Putamen (tissue), 1 donor: ENCODE results near the gene CNIH1.

ENCODE experiments used
- DNase-seq: peaks from one replicate; pipeline ENCODE4 v3.0.0-alpha.2; 2016; ENCODE audit warnings: low spot score

The CNIH1 gene

DNA sequence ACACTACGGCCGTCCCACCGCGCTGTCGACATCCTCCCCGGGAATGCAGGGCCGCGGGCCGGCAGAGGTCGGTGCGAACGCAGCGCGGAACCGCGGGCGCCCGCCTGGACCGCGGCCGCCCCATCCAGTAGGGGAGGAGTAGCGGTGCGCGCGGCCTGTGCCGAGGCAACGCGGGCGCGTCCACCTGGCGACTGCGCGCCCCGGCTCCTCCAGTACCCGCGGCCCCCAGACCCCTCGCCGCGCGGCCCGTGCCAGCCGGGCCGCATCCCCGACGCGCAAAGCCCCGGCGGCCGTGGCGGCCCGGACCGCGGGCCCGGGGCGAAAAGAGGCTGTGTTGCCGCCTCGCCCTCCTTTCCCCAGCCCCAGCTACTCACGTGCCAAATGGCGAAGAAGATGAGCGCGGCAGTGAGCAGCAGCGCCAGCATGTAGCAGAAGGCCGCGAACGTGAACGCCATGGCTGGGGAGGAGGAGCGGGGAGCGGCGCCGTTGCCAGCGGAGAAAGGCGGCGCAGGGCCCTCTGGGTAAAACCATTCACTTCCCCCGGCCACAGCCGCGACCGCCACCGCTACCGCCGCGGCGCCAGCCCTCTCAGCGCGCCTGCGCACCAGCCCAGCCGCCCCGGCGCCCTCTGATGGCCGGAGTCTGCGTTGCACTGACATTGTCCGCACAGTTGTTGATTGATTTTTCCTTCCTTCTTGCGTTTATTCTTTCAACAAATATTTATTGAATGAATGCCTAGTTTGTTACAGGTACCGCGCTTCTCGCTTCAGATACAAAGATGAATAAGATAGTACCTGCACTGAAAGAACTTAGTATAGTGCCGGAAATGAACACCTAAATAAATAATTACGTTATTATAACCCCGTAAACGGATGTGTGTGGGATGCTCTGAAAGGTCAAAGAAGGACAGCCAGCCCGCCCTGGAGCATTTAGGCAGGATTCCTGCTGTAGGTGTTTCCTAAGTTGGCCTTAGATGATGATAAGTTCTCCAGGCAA, at the start of gene CNIH1:
Gene CNIH1, minus strand, starts transcription at position 502 of the 996 bp plus-strand sequence. Its CDS starts 47 bp downstream, at position 455.
- DNase-seq, result peak; percentile 90

DNA sequence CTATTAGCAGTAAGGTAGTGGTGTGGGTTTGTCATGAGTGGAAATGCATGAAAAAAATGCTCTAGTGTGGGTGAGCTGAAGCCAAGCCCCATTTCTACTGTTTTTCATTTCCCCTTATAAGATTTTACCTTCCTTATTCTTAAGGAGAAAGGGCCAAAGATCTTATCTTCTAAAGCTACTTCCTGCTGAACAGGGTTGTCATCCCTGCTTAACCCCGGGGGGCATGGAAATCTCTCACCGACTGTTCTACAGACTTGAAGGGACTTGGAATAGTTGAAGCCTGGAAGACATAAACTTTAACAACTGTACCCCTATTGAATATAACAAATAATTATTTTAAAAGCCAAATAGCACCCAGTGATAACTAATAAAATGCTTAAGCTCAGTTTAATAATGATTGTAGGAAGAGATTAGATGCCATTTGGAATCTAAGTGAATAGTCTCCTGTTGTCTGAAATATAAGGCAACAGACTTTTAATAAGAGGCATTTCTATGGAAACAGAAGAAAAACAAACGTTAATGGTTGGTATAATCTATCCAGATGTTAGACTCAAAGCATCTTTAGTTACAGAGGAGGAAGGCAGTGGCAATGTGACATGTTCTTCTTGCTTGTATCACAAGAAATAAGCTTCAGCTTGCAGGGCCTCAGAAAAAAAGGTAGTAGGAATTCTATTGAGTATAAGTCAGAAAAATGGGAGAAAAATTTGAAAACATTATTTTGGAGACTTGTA, 49.4 kb upstream of the CNIH1 start:
- DNase-seq, result no peak

DNA sequence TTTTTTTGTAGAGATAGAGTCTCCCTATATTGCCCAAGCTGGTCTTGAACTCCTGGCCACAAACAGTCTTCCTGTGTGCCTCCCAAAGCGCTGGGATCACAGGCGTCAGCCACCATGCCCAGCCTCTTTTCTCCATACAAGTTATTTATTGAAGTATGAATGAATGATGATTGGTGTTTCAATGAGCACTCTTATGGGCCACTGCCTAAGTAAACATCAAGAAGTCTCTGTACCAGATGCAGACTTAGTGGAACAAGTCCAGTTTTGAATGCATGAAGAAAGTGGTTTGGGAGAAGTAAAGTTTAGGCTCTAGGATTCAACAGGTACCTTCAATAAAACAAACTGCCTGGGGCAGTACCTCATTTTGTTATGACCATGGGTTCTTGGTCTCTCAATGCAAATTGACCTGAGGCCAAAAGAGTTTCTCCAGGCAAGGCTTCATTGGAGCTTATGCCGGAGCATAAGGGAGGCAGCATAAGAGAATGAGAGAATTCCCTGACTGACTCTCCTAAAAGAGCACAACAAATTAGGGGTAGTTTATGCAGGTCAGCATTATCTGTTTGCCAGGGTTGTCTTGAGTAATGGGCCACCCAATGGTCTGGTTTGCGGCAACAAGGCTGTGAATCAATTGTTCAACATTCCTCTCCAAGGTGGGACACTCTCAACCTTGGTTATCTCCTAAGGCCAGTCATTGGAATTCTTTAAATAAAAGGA, 48.7 kb upstream of the CNIH1 start:
- no peak for DNase-seq

DNA sequence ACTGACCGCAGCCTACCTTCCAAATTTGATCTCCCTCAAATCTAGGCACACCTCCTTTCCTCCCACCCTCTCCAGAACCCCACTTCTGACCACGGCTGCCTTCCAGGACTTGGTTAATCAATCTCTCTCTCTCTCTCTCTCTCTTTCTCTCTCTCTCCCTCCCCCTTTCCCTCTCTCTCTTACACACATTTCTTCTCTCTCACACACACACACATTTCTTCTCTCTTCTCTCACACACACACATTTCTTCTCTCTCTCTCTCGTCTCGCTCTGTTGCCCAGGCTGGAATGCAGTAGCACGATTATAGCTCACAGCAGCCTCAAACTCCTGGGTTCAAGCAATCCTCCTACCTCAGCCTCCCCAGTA, 48.1 kb upstream of the CNIH1 start:
- no peak for DNase-seq

DNA sequence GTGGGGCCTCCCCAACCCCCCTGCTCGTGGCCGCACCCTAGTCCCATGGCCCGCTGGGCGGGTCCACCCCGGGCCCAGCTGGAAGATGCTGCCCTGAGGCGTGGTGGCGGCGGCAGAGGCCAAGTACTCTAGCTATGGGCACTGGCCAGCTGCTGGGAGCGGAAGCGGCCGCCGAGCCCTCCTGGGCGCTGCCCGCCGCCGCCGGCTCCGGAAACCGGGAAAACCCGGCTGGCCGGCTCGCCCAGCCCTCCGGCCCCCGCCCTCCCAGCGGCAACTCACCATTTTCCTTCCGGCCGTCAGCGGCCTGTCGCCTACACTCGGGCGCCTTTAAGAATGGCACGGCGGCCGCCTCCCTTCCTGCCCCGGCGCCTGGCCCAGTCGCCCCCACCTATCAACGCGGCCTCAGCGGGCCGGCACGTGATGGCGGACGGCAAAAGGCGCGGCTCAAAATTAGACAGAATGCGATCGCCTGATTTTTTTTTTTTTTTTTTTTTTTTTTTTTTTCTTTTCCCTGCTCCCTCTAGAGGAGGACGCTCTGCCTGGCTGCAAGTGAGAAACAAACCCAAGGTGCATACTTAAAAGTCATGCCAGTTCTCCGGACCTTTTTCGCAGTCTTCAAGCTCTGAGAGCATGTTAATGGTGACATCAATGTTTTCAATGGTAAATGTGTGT, 47.6 kb upstream of the CNIH1 start, which contains the start of gene GMFB:
Gene GMFB, minus strand, starts transcription at position 335 of the 672 bp plus-strand sequence. Its CDS starts 53 bp downstream, at position 282.
- DNase-seq, result peak; percentile 90

DNA sequence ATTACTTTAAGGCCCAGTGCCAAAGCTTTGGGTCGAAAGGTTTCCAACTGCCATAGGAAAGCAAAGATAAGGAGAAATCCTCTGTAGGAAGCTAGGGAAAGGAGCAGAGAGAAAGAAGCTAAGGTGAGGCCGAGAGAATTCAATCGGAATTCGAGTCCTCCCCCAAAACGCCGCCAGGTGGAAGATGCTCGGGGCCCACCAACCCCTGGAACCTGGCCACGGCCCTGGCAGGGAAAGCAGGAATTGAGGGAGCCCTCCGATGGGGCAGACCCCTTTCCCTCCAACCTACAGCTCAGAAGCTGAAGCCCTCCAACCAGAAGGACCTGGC, 47.1 kb upstream of the CNIH1 start:
- no peak for DNase-seq

DNA sequence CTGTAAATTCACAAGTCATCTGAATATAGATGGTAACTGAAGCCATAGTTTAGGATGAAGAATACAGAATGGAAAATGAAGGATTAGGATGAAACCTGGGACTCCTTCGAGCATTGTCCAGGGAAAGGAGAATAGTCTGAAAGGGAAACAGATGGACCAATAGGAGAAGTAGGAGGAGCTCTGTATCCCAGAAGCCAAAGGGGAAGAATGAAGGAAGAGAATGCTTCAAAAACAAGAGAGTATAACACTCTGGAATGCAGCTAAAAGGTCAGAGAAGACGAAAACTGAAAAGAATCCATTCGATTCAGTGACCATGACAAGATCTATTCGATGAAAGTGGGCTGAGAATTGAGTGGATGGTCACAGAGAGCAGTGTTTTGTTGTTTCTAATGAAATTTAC, 46.6 kb upstream of the CNIH1 start:
- DNase-seq, result no peak

DNA sequence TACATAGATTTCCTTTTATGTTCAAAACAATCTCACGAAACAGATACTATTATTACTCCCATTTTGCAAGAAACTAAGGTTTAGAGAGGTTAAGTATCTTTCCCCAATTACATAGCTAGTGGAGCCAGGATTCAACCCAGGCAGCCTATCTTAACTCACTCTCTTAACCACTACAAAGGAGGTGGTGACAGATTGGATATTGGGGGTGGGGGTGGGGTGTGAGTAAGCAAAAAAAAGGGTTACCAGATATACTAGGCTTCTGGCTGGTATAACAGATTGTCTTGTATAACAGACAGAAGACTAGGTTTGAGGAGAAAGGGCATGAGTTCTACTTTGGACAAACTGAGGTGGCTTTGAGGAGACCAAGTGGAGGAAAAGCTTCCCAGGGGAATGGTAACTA, 45.5 kb upstream of the CNIH1 start:
- no peak for DNase-seq

DNA sequence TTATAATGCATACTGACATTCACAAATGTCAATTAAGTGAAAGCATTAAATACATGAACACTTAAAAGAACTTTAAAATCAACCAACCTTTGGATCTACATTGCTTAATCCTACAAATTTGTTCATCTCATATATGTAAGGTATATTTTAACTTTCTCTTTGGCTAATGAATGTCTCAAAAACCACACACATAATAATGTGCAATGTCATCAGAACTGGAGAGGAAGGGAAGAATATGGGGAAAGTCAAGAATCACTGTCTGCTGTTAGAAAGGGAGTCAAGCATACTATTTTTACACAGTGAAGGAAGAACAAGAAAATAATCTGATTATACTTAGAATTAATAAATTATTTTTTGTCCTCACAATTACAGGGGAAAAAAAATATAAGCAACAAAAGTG, 42.7 kb upstream of the CNIH1 start:
- DNase-seq, result no peak

DNA sequence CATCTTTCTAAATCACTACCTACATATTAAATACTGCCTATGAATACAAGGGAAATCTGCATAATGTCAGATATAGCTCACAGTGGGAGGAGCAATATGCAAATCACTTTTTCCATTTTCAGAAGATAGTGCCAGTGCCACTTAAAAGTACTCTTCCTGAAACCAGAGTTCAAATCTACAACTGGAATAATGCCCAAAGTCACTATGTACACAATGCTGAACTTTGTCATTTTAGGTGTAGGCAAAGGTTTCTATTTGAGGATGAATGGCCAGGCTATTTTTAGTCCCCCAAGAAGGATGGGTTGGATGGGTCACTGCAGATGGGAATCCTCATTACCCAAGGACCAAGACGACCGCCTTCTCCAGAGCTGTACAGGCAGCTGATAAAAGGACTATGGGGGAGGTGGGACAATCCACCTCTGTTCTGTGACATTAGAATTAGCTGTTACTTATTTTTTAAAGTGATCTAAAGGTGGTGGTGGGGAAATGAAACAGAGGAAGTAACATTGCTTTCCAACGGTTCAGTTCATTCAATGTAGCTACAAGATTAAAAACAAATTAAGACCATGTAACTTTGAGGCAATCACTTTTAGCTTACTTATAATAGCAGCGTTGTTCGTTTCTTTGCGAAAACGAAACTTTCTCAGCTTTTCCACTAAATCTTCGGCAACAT, 42.0 kb upstream of the CNIH1 start:
- DNase-seq, result no peak

- no peak for DNase-seq
Measured at GRCh38 chr14:54481695-54482094, 40.5 kb upstream of the CNIH1 start.

GRCh38 chr14:54480830-54481562, 39.8 kb upstream of the CNIH1 start:
- no peak for DNase-seq

DNA sequence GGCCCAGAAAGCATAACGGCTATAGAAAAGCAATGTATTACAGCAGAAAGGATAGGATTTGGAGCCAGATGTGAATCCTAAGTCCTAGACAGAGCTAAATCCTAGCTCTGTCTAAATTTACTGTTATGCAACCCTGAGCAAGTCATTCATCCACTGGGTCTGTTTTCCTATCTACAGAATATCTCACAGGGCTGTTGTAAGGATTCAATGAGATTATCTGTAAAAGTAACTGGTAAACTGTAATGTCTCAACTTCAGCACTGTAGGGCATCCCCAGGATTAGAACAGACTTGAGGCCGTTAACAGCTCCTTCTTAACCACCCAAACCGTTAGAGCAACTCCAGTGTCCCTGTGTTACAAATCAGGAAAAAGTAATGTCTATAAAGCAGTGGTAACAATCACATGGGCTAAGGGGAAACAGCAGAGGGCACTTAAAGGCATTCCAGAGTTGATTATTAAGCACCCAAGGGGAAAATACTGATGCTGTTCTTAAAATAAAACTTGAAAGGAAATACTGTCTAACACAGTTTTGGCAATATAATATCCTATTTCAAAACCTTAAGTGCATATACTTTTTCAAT, 37.6 kb upstream of the CNIH1 start:
- DNase-seq, result no peak

DNA sequence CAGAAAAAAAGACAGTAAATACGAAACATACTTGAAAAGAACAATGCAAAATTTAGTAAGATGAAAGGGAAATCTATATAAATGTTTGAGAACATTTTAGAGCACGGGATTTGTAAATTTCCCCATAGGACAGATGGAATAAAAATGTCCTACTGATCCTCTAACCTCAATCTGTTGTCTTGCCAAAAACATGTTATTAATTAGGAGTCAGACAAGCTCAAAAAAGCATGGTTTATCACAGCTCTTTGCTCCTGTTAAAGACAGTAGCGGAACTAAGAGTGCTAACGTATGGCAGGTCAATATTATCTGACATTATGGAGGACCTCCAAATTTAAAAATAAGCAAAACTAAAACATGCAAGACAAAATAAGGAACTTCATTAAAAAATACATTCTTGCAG, 34.7 kb upstream of the CNIH1 start:
- DNase-seq, result no peak

DNA sequence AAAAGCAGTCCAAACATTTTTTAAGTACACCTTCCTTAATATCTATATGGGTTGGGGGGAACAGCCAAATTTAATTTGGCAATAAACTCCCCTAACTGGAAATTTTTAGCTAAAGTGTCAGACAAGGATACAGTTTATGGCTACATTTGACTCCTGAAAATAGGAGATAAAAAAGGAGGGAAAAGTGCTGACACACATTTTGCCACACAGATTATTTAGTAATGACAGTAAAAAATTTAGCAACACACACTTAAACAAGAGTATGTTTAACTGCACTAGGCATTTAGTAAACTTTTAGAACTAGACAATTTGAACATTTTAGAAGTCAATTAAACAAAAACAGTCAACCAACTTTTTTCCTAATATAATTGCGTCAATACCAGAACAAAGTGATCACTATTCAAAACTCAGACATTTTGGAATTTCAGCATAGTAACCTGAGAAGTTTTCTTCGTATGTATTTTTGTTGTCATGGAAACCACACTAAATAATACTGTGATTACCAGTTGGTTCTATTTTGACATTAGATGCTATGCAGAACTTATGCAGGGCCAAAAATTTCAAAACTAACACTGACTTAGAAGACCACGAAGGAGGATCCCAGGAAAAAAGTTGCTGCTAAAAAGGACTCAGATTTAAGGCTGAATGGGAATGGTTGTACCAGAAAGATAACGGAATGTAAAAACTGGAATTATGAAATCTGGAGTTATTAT, 34.2 kb upstream of the CNIH1 start:
- DNase-seq, result no peak

DNA sequence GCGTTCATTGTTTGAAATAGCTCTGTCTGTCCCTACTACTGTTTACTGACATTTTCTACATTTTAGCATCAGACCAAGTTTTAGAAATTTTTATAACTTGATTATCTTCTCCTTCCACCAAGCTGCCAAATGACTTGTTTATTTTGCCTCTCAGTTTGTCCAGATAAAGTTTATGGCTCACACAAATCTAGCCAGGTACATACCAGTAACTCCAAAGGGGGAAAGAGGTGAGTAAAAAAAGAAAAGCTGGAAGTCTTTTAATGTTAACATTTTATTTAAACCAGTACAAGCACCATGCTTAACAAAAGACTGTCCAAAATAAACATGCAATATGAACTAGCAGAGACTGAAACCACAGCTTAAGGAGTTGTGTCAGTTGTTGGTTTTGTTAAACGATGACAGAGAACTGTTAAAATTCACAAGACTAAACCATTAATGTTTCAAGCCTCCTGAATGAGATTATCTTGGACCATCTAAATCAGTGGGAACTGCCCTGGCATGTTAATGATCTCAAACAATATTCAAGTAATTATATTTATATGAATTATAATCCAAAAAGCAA, 33.1 kb upstream of the CNIH1 start:
- DNase-seq, result no peak

DNA sequence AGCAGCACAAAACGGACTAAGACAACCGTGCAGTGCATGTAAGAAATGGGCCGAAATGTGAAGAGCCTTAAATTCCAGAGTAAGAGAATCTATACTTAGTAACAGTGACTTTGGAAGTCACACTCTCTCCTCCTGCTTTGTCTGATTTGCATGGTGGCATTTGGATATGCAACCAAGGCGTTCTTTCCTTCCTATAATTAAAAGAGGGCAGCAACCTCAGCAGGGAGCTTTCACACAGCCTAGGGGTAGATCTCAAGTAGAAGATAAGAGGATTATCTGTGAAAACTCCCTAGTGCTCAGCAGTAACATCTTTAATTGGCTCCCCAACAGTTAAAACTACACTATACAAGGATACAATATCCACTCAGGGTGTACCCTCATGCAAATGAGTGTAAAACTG, 31.1 kb upstream of the CNIH1 start:
- no peak for DNase-seq

DNA sequence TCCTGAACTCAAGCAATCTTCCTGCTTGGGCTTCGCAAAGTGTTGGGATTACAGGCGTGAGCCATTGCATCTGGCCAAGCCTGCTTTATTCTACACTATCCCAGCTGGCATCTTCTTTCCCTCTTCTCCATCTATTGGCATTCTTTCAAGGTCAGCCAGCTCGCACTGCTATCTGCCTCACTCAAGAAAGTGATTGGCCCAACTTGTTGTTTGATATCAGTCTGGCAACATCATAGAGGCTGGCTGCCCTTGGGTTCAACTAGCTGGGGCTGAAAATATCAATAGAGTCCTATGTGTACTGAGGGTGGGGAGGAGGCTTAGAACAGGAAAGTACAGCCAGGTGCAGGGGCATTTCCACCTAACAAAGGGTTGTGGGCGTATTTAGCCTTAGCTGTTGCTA, 30.5 kb upstream of the CNIH1 start:
- no peak for DNase-seq

DNA sequence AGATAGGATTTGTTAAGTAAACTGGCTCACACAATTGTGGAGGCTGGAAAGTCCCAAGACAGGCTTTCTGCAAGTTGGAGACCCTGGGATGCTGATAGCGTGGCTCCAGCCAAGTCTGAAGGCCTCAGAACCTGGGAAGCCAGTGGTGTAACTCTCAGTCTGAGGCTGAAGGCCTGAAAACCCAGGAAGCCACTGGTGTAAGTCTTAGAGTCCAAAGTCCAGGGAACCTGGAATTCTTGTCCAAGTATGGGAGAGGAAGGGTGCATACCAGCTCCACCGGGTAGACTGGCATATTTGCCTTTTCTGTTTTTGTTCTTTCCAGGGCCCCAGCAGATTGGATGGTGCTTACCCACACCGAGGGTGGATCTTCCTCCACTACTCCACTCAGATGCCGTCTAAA, 29.5 kb upstream of the CNIH1 start:
- DNase-seq, result no peak
